K562 (cell line): ENCODE measurements around the gene PCP2.

ENCODE experiments used
- CHD2 ChIP-seq: IDR thresholded peaks from 2 replicates; pipeline ENCODE4 v1.6.1; 2011; ENCODE audit warnings: low read depth, low read length
- EP300 ChIP-seq: IDR thresholded peaks from 2 replicates; pipeline ENCODE4 v1.6.1; 2012; ENCODE audit warnings: low read length, improper control_type of control experiment
- GTF3C2 ChIP-seq: IDR thresholded peaks from 3 replicates; pipeline ENCODE4 v1.6.1; 2011; ENCODE audit warnings: borderline replicate concordance, mild to moderate bottlenecking, moderate library complexity; ENCODE audit not compliant: insufficient read length; ENCODE audit errors: extremely low read depth
- HDAC2 ChIP-seq: fragments of 450-650 bp; IDR thresholded peaks from 2 replicates; pipeline ENCODE4 v1.6.1; 2016; ENCODE audit warnings: mild to moderate bottlenecking
- KHSRP ChIP-seq: fragments of 450-650 bp; IDR thresholded peaks from 2 replicates; pipeline ENCODE4 v1.6.1; 2017
- LEF1 ChIP-seq: fragments of 450-650 bp; IDR thresholded peaks from 2 replicates; pipeline ENCODE4 v1.6.1; 2016; ENCODE audit warnings: mild to moderate bottlenecking
- ZFP1 ChIP-seq: fragments of 450-650 bp; formaldehyde crosslinking; IDR thresholded peaks from 2 replicates; pipeline ENCODE4 v1.4.0; 2020; ENCODE audit warnings: mild to moderate bottlenecking, mixed read lengths
- TF ChIP-seq, protein P1 (sequence below), 3 experiments: IDR thresholded peaks in 2 of 3; conservative IDR thresholded peaks in 1 of 3; 2 replicates each; pipeline ENCODE4 v1.5.1; 2011 to 2012; ENCODE audit warnings: low read length in 3 of 3, mild to moderate bottlenecking in 3 of 3, control low read depth in 2 of 3, improper control_type of control experiment in 1 of 3, inconsistent platforms in 1 of 3, low read depth in 1 of 3, mixed read lengths in 1 of 3, moderate library complexity in 1 of 3; ENCODE audit not compliant: insufficient read depth in 2 of 3
- TF ChIP-seq, protein P2 (sequence below): sonication (generic); formaldehyde crosslinking; IDR thresholded peaks from 2 replicates; pipeline ENCODE4 v1.8.1; 2023; ENCODE audit warnings: mild to moderate bottlenecking, missing genetic modification reagents
- TF ChIP-seq, protein P3 (sequence below): fragments of 250-450 bp; sonication (Bioruptor Pico); IDR thresholded peaks from 2 replicates; pipeline ENCODE4 v1.4.0; 2020

- TF ChIP-seq, protein P1, sequence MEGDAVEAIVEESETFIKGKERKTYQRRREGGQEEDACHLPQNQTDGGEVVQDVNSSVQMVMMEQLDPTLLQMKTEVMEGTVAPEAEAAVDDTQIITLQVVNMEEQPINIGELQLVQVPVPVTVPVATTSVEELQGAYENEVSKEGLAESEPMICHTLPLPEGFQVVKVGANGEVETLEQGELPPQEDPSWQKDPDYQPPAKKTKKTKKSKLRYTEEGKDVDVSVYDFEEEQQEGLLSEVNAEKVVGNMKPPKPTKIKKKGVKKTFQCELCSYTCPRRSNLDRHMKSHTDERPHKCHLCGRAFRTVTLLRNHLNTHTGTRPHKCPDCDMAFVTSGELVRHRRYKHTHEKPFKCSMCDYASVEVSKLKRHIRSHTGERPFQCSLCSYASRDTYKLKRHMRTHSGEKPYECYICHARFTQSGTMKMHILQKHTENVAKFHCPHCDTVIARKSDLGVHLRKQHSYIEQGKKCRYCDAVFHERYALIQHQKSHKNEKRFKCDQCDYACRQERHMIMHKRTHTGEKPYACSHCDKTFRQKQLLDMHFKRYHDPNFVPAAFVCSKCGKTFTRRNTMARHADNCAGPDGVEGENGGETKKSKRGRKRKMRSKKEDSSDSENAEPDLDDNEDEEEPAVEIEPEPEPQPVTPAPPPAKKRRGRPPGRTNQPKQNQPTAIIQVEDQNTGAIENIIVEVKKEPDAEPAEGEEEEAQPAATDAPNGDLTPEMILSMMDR (IDR thresholded peaks at IDR 0.05 in 2 of 3, conservative IDR thresholded peaks at IDR 0.05 in 1 of 3; ENCODE audit: insufficient read depth in 2 of 3, low read depth in 1 of 3, low read length in 3 of 3) = no peak
- TF ChIP-seq, protein P2, sequence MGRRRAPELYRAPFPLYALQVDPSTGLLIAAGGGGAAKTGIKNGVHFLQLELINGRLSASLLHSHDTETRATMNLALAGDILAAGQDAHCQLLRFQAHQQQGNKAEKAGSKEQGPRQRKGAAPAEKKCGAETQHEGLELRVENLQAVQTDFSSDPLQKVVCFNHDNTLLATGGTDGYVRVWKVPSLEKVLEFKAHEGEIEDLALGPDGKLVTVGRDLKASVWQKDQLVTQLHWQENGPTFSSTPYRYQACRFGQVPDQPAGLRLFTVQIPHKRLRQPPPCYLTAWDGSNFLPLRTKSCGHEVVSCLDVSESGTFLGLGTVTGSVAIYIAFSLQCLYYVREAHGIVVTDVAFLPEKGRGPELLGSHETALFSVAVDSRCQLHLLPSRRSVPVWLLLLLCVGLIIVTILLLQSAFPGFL = no peak
- TF ChIP-seq, protein P3, sequence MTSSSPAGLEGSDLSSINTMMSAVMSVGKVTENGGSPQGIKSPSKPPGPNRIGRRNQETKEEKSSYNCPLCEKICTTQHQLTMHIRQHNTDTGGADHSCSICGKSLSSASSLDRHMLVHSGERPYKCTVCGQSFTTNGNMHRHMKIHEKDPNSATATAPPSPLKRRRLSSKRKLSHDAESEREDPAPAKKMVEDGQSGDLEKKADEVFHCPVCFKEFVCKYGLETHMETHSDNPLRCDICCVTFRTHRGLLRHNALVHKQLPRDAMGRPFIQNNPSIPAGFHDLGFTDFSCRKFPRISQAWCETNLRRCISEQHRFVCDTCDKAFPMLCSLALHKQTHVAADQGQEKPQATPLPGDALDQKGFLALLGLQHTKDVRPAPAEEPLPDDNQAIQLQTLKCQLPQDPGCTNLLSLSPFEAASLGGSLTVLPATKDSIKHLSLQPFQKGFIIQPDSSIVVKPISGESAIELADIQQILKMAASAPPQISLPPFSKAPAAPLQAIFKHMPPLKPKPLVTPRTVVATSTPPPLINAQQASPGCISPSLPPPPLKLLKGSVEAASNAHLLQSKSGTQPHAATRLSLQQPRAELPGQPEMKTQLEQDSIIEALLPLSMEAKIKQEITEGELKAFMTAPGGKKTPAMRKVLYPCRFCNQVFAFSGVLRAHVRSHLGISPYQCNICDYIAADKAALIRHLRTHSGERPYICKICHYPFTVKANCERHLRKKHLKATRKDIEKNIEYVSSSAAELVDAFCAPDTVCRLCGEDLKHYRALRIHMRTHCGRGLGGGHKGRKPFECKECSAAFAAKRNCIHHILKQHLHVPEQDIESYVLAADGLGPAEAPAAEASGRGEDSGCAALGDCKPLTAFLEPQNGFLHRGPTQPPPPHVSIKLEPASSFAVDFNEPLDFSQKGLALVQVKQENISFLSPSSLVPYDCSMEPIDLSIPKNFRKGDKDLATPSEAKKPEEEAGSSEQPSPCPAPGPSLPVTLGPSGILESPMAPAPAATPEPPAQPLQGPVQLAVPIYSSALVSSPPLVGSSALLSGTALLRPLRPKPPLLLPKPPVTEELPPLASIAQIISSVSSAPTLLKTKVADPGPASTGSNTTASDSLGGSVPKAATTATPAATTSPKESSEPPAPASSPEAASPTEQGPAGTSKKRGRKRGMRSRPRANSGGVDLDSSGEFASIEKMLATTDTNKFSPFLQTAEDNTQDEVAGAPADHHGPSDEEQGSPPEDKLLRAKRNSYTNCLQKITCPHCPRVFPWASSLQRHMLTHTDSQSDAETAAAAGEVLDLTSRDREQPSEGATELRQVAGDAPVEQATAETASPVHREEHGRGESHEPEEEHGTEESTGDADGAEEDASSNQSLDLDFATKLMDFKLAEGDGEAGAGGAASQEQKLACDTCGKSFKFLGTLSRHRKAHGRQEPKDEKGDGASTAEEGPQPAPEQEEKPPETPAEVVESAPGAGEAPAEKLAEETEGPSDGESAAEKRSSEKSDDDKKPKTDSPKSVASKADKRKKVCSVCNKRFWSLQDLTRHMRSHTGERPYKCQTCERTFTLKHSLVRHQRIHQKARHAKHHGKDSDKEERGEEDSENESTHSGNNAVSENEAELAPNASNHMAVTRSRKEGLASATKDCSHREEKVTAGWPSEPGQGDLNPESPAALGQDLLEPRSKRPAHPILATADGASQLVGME (CRISPR knock-in tag) = no peak
- TF ChIP-seq HDAC2 = no peak
- TF ChIP-seq EP300 = no peak
- TF ChIP-seq ZFP1 (CRISPR knock-in tag) = no peak
- no peak for TF ChIP-seq KHSRP
- no peak for TF ChIP-seq GTF3C2
- no peak for TF ChIP-seq LEF1
- no peak for TF ChIP-seq CHD2
Measured at GRCh38 chr19:7597689-7598088, 35.8 kb downstream of the PCP2 start.
